HEK293 (cell line): ENCODE measurements around the gene L3MBTL3.

Experiments used
- SETDB1 ChIP-seq: IDR thresholded peaks from one replicate; pipeline ENCODE4 v1.6.1; 2017; ENCODE audit warnings: mild to moderate bottlenecking, low read length, moderate library complexity, mixed read lengths; ENCODE audit not compliant: insufficient read length
- WT1 ChIP-seq: fragments of 450-650 bp; formaldehyde crosslinking; IDR thresholded peaks from 2 replicates; pipeline ENCODE4 v1.5.1; 2016; ENCODE audit warnings: missing biosample characterization, missing genetic modification characterization
- ZNF214 ChIP-seq: fragments of 450-650 bp; formaldehyde crosslinking; IDR thresholded peaks from 2 replicates; pipeline ENCODE4 v1.5.1; 2017; ENCODE audit warnings: missing biosample characterization, mild to moderate bottlenecking, missing genetic modification characterization, borderline replicate concordance
- ZNF239 ChIP-seq: fragments of 450-650 bp; formaldehyde crosslinking; IDR thresholded peaks from 2 replicates; pipeline ENCODE4 v1.5.1; 2016; ENCODE audit warnings: missing biosample characterization, missing genetic modification characterization
- ZNF335 ChIP-seq: fragments of 450-650 bp; formaldehyde crosslinking; conservative IDR thresholded peaks from 2 replicates; pipeline ENCODE4 v1.5.1; 2016; ENCODE audit warnings: missing biosample characterization, missing genetic modification characterization
- ZNF555 ChIP-seq: fragments of 450-650 bp; formaldehyde crosslinking; conservative IDR thresholded peaks from 2 replicates; pipeline ENCODE4 v1.5.1; 2017; ENCODE audit warnings: missing biosample characterization, mild to moderate bottlenecking, missing genetic modification characterization, inconsistent platforms
- ZNF585B ChIP-seq: fragments of 450-650 bp; formaldehyde crosslinking; IDR thresholded peaks from 2 replicates; pipeline ENCODE4 v1.5.1; 2016; ENCODE audit warnings: missing biosample characterization, missing genetic modification characterization
- ZNF596 ChIP-seq: fragments of 450-650 bp; IDR thresholded peaks from 2 replicates; pipeline ENCODE4 v1.5.0; 2018; ENCODE audit warnings: missing biosample characterization, mild to moderate bottlenecking, missing genetic modification characterization, moderate library complexity
- ZNF654 ChIP-seq: fragments of 450-650 bp; formaldehyde crosslinking; IDR thresholded peaks from 2 replicates; pipeline ENCODE4 v1.5.1; 2016; ENCODE audit warnings: low read depth, missing biosample characterization, missing genetic modification characterization
- ZNF776 ChIP-seq: fragments of 450-650 bp; formaldehyde crosslinking; IDR thresholded peaks from 2 replicates; pipeline ENCODE4 v1.5.0; 2017; ENCODE audit warnings: missing biosample characterization, missing genetic modification characterization, borderline replicate concordance
- TF ChIP-seq, protein P1 (sequence below): fragments of 450-650 bp; formaldehyde crosslinking; IDR thresholded peaks from 2 replicates; pipeline ENCODE4 v1.5.1; 2016; ENCODE audit warnings: missing biosample characterization, missing genetic modification characterization
- TF ChIP-seq, protein P2 (sequence below): fragments of 450-650 bp; formaldehyde crosslinking; IDR thresholded peaks from 2 replicates; pipeline ENCODE4 v1.5.1; 2016; ENCODE audit warnings: missing biosample characterization, missing genetic modification characterization
- TF ChIP-seq, protein P3 (sequence below): sonication (generic); formaldehyde crosslinking; IDR thresholded peaks from 2 replicates; pipeline ENCODE4 v1.8.1; 2022; ENCODE audit warnings: mild to moderate bottlenecking, moderate library complexity, missing genetic modification reagents
- TF ChIP-seq, protein P4 (sequence below): fragments of 450-650 bp; formaldehyde crosslinking; IDR thresholded peaks from 2 replicates; pipeline ENCODE4 v1.5.1; 2016; ENCODE audit warnings: missing biosample characterization, missing genetic modification characterization

DNA sequence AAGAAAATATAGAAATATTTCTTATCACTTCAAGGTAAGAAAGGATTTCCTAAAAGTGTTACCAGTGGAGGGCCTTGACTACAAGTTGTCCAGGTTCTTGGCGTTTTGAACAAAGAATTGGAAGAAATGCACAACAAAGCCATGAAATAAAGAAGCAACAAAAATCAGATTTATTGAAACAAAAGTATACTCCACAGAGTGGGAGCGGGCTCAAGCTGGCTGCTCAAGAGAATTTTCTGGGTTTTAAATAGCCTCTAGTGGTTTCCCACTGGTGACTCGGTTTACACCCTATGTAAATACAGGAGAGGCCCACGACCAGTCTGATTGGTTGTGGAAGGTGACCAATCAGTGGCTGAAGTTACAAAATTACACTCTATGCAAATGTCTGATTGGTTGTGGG lies 140.2 kb downstream of the L3MBTL3 start:
- TF ChIP-seq, protein P1, sequence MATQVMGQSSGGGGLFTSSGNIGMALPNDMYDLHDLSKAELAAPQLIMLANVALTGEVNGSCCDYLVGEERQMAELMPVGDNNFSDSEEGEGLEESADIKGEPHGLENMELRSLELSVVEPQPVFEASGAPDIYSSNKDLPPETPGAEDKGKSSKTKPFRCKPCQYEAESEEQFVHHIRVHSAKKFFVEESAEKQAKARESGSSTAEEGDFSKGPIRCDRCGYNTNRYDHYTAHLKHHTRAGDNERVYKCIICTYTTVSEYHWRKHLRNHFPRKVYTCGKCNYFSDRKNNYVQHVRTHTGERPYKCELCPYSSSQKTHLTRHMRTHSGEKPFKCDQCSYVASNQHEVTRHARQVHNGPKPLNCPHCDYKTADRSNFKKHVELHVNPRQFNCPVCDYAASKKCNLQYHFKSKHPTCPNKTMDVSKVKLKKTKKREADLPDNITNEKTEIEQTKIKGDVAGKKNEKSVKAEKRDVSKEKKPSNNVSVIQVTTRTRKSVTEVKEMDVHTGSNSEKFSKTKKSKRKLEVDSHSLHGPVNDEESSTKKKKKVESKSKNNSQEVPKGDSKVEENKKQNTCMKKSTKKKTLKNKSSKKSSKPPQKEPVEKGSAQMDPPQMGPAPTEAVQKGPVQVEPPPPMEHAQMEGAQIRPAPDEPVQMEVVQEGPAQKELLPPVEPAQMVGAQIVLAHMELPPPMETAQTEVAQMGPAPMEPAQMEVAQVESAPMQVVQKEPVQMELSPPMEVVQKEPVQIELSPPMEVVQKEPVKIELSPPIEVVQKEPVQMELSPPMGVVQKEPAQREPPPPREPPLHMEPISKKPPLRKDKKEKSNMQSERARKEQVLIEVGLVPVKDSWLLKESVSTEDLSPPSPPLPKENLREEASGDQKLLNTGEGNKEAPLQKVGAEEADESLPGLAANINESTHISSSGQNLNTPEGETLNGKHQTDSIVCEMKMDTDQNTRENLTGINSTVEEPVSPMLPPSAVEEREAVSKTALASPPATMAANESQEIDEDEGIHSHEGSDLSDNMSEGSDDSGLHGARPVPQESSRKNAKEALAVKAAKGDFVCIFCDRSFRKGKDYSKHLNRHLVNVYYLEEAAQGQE (tag by site-specific recombination) = no peak
- no peak for TF ChIP-seq ZNF214 (tag by site-specific recombination)
- no peak for TF ChIP-seq ZNF654
- no peak for TF ChIP-seq ZNF596 (tag by site-specific recombination)
- TF ChIP-seq ZNF239 = no peak
- TF ChIP-seq ZNF555 (tag by site-specific recombination) = no peak
- TF ChIP-seq WT1 (tag by site-specific recombination) = no peak
- TF ChIP-seq, protein P2, sequence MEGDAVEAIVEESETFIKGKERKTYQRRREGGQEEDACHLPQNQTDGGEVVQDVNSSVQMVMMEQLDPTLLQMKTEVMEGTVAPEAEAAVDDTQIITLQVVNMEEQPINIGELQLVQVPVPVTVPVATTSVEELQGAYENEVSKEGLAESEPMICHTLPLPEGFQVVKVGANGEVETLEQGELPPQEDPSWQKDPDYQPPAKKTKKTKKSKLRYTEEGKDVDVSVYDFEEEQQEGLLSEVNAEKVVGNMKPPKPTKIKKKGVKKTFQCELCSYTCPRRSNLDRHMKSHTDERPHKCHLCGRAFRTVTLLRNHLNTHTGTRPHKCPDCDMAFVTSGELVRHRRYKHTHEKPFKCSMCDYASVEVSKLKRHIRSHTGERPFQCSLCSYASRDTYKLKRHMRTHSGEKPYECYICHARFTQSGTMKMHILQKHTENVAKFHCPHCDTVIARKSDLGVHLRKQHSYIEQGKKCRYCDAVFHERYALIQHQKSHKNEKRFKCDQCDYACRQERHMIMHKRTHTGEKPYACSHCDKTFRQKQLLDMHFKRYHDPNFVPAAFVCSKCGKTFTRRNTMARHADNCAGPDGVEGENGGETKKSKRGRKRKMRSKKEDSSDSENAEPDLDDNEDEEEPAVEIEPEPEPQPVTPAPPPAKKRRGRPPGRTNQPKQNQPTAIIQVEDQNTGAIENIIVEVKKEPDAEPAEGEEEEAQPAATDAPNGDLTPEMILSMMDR (tag by site-specific recombination) = no peak
- TF ChIP-seq ZNF776 (tag by site-specific recombination) = no peak
- TF ChIP-seq SETDB1 = no peak
- TF ChIP-seq, protein P3, sequence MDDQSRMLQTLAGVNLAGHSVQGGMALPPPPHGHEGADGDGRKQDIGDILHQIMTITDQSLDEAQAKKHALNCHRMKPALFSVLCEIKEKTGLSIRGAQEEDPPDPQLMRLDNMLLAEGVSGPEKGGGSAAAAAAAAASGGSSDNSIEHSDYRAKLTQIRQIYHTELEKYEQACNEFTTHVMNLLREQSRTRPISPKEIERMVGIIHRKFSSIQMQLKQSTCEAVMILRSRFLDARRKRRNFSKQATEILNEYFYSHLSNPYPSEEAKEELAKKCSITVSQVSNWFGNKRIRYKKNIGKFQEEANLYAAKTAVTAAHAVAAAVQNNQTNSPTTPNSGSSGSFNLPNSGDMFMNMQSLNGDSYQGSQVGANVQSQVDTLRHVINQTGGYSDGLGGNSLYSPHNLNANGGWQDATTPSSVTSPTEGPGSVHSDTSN (CRISPR knock-in tag) = no peak
- TF ChIP-seq, protein P4, sequence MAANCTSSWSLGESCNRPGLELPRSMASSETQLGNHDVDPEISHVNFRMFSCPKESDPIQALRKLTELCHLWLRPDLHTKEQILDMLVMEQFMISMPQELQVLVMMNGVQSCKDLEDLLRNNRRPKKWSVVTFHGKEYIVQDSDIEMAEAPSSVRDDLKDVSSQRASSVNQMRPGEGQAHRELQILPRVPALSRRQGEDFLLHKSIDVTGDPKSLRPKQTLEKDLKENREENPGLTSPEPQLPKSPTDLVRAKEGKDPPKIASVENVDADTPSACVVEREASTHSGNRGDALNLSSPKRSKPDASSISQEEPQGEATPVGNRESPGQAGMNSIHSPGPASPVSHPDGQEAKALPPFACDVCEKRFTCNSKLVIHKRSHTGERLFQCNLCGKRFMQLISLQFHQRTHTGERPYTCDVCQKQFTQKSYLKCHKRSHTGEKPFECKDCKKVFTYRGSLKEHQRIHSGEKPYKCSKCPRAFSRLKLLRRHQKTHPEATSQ (tag by site-specific recombination) = no peak
- TF ChIP-seq ZNF585B = no peak
- TF ChIP-seq ZNF335 = no peak
